IPS-NIHi7 (cell line): ENCODE measurements around the gene CD33.
"Not testable (repeated sequence)": the region's sequence is repeated elsewhere in the genome, so short reads cannot be mapped to it uniquely, and the experiment has no call there.

Experiments
- DNase-seq: peaks from one replicate; pipeline ENCODE4 v3.0.0; 2012; ENCODE audit warnings: mixed read lengths; ENCODE audit errors: extremely low spot score

CD33 gene

GRCh38 chr19:51210191-51210784 lies 14.6 kb upstream of the CD33 start:
- DNase-seq, result no peak

GRCh38 chr19:51210874-51211361 lies 14.0 kb upstream of the CD33 start:
- DNase-seq, result not testable (repeated sequence)

- no peak for DNase-seq
Measured at GRCh38 chr19:51211833-51212232, 13.0 kb upstream of the CD33 start.

- no peak for DNase-seq
Measured at GRCh38 chr19:51219307-51219706, 5.6 kb upstream of the CD33 start.

GRCh38 chr19:51219971-51220370 lies 4.9 kb upstream of the CD33 start:
- no peak for DNase-seq

- no peak for DNase-seq
Measured at GRCh38 chr19:51220996-51221395, 3.9 kb upstream of the CD33 start.

- DNase-seq, result no peak
Measured at GRCh38 chr19:51224163-51224641, 678 bp upstream of the CD33 start.

- no peak for DNase-seq
Measured at GRCh38 chr19:51226067-51226466, 1.2 kb downstream of the CD33 start.

- DNase-seq, result no peak
Measured at GRCh38 chr19:51227326-51227725, 2.4 kb downstream of the CD33 start.

- no peak for DNase-seq
Measured at GRCh38 chr19:51227966-51228365, 3.1 kb downstream of the CD33 start.

- DNase-seq, result no peak
Measured at GRCh38 chr19:51240866-51241265, 16.0 kb downstream of the CD33 start.

- no peak for DNase-seq
Measured at GRCh38 chr19:51242881-51243630, 18.2 kb downstream of the CD33 start.

GRCh38 chr19:51246164-51246552 lies 21.3 kb downstream of the CD33 start:
- DNase-seq, result no peak

GRCh38 chr19:51247972-51248590 lies 23.2 kb downstream of the CD33 start:
- no peak for DNase-seq

- peak; percentile 31 for DNase-seq
Measured at GRCh38 chr19:51250786-51251467, 26.0 kb downstream of the CD33 start, which contains the start of gene SIGLECL1. TSS of gene SIGLECL1 (plus strand) at chr19:51251080. CDS start at chr19:51264073, 12,993 bp downstream.

GRCh38 chr19:51251468-51251820 lies 26.6 kb downstream of the CD33 start:
- DNase-seq, result no peak

- no peak for DNase-seq
Measured at GRCh38 chr19:51252306-51253079, 27.6 kb downstream of the CD33 start.

GRCh38 chr19:51253088-51253806 lies 28.4 kb downstream of the CD33 start:
- no peak for DNase-seq

GRCh38 chr19:51256155-51256625 lies 31.3 kb downstream of the CD33 start:
- no peak for DNase-seq

GRCh38 chr19:51257471-51257870 lies 32.6 kb downstream of the CD33 start:
- no peak for DNase-seq
